Measurements from ENCODE around the gene TANC1.
A peak's percentile ranks its signal among the peaks of the same experiment; 100 is the strongest.

TANC1 gene

DNA sequence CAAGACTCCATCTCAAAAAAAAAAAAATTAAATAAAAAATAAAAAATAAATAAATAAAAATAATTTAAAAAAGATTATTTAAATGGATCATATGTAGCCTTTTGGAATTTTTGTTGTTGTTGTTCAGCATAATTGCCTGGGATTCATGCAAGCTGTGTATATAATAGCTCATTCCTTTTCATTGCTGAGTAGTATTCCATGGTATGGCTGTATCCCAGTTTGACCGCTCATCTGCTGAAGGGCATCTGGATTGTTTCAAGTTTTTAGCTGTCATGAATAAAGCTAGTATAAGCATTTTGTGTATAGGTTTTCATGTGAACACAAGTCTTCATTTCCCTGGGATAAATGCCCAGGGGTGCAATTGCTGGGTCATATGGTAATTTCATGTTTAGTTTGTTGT, 6.4 kb upstream of the TANC1 start:
- FAIRE-seq (no peak), DNase-seq (ENCODE audit: low spot score) (no peak)

DNA sequence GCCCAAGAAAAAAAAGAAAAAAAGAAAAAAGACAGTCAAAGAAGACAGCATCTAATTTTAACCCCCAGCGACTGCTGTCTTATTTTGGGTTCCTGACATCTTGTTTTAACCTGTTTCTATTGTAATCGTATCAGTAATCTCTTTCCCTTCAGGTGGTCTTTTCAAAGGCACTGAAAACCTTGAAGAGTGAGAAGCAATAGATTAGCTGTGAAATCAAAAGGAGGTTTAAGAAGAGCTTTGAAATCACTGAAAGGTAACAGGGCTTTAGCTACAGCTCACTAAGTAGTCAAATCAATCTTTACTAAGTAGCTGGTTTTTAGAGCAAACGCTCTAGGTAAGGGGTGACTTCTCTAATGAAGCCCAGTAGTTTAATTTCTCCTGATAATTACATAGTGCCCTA, 5.4 kb upstream of the TANC1 start:
- DNase-seq (ENCODE audit: low spot score) (no peak), FAIRE-seq (no peak)

DNA sequence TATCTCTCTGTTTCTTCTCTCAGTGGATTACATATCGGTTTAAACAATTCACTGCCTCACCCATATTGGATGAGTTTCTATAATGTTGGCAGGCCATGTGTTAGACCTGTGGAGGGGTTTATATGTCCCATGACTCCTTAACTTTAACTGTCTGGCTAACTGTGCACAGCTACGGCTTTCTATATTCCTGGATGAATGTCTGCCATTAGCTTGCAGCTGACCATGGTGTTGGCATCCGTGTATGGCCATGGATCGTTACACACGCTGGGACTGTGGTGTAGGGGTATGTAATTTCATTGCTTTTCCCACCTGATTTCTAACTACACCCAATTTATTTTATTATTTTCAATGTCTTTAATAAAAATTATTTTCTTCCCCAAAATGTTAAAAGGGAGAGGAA, 3.3 kb upstream of the TANC1 start:
- no peak for DNase-seq (ENCODE audit: low spot score)
- no peak for FAIRE-seq

DNA sequence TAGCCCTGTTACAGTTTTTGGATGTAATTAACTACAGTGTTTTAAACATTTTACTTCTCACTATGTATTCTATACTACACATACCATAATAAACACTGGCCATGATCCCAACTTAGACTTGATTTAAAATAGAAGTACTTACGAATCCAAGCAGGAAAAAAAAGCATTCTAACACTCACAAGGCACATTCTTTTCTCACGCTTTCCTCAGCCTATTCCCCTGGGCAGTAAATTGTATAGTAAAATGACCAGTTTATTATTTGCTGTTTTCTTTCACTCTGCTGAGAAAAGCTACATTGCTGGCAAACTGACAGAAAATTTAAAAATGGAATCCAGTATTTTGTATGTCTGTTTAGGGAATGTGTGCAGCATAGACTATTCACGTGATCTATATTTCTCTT, 2.8 kb upstream of the TANC1 start:
- no peak for DNase-seq (ENCODE audit: low spot score)
- no peak for FAIRE-seq

DNA sequence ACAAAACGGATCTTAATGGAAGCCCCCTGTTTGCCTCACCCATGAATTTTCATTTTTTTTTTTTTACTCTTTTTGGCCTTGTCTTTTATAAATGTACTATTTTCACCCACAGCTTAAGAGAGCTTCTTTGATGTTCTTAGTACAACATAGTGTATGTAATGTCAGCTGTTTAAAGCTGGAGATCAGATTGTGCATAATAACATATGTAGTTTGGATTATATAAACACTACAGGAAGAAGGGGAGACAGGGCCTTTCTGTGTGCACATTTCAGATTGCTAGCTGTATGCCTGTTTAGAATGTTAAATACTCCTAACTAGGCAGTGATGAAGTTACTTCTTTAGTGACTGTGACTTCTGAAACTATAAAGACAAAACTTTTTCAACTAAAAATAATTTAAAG, 2.1 kb upstream of the TANC1 start:
- FAIRE-seq (no peak), DNase-seq (ENCODE audit: low spot score) (no peak)

DNA sequence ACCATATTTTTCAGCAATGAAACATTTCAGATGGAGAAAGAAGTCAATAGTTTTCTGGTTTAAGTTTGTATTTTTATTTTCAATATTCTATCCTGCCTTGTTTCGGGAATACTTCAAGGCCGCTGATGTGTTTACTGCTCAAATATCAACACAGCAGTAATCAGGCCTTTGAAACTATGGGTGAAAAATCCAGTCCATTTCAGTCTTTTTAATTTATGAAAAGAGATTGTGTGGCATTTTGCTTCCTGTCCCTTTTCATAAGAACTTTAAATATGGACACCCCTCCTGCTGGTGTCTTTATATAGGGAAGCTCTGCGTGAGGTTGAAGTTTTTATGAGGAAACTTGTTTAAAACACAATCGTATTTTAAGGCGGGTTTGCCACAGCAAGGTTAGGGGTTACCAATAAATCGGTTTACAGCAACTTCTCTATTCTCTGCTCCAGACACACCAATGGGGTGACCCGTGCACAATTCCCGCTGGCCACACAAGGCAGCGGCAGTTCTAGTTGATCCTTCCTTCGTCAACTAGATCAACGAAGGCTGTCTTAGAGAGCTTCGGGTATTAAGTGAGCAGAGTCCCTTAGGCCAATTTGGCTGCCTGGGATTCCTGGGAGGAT, 1.2 kb upstream of the TANC1 start:
- FAIRE-seq (no peak), DNase-seq (ENCODE audit: low spot score) (no peak)

DNA sequence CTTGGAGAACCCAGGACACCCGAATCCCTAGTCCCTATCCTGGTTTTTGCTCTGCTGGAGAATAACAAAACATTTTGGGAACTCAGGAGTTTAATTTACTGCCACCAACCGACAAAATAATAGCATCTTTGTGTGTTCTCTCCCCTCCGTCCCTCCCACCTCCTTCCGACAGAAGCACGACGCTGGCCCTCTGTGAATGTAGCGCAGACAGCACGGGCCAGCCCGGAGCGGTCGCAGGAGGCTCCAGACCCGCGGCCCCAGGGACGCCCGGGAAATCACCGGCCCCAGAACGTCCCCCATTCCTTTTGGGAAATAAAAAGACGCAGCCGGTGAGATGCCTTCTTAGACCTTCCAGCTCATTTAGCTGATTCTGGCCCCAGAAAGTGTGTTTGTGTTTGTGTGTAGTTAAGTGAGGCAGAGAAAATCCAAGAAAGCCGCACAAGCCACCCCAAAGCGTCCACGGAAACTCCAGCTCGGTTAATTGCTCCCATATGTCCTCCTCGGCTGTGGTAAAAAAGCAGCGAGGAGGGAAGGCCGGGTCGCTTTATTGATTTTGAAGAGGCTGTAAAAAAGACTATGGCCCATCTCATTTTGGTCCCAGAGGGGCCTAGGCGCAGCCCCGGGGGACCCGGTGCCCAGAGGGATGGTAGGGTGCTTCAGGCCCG, 577 bp upstream of the TANC1 start:
- FAIRE-seq (no peak), DNase-seq (ENCODE audit: low spot score) (no peak)

DNA sequence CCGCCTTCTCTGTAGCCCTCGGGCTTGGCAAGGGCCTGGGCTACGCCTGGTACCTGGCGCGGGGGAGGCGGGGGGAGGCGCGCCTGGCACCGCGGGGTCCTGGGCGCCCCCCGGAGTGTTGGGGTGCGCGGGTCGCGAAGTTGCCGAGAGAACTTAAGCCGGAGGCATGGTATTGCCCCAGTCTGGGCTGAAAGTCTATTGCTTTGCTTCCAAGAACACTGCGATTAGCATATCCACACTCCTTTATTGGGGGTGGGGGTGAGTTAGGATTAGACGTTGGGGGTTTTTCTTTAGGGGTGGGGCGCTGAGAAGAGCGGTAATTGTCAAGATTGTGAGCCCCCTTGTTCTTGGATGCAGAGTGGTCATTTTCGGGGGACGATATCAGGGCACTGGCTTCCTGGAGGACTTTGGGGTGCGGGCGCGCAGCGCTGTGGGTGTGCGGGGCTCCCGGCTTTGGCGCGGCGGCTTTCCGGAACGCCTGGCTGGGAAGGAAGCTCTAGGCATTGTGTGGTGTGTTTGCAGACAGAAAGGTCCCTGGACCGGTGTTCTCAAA, 798 bp downstream of the TANC1 start:
- FAIRE-seq = no peak
- no peak for DNase-seq (ENCODE audit: low spot score)

DNA sequence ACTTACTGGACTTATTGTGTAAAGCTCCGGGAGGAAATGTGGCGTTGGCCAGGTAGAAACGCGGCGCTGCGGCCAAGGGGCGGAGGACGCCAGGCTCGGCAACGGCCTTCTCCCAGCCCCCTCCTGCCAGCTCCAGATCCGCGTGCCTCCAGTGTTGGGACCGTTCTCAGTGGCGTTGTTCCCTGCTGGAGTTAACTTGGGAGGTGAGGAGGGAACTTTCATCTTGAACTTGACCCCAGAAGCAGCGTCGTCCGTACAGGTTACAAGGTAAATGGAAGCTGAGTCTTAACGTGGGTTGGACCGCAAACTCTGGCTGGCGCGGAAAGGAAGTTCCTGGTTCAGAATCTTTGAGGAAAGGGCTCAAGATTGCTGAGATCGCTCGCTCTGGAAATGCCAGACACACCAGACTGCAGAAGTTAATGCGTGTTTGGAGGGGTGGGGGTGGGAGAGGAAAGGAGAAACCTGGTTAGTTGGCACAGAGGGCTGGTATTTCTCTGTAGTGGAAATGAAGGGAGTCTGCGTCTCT, 1.3 kb downstream of the TANC1 start:
- DNase-seq (ENCODE audit: low spot score) = no peak
- no peak for FAIRE-seq

DNA sequence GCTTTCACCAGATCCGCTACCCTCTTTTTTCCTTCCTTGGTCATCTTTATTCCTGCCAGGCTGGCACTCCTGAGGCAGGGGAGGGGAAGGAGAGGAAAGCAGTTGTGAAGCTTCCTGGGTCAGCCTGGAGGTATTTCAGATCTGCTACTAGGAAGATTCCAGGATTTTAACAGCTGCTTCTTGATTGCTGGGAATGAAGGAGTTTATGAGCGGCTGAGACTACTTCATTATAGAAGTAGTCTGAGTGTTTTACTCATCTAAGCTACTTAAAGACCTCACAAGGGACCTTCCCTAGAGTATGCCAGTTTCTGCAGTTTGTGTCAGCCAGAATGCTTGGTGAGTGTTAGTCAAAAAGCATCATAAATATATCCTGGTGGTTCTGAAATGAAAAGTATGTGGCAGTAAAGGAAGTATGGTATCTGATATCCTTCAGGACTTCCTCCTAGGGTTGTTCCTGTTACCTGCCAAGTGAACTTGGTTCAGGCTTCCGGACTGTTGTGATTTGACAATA, 1.9 kb downstream of the TANC1 start:
- no peak for DNase-seq (ENCODE audit: low spot score)
- no peak for FAIRE-seq

DNA sequence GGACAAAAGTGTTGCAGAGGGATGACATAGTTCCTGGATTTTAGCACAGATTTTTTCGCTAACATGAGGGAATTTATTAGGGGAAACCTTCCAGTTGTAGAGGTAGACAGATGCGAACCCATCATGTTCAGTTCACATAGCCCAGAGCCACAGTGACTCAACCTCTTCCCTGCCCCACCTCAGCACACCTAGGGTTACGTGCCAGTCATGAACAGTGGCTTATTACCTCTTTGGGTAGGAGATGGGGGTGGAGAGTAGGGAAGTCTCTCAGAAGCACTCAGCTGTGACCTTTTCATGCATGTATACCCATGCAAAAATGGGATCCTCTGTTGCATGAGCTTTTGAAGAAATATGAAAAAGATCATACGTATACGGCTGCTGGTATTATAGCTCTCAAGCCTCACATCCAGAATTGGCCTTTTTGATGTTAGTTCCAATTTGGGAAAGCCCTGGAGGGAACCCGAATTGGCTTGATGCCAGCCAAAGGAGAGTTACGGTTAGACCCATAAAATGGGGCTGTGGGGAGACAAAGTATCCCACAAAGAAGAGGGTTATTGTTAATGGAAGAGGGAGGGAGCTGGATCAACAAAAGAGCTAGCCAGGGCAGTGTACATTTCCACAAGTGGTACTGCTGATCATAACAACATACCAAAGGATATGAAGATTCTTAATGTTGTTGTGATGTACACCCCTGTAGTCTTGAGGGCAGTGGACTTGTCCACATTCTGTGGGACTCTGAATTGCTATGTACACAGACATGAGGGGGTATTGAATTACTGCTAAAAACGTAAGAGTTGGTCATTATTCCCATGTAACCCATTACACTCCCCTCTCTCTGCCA, 4.9 kb downstream of the TANC1 start:
- FAIRE-seq = no peak
- no peak for DNase-seq (ENCODE audit: low spot score)

DNA sequence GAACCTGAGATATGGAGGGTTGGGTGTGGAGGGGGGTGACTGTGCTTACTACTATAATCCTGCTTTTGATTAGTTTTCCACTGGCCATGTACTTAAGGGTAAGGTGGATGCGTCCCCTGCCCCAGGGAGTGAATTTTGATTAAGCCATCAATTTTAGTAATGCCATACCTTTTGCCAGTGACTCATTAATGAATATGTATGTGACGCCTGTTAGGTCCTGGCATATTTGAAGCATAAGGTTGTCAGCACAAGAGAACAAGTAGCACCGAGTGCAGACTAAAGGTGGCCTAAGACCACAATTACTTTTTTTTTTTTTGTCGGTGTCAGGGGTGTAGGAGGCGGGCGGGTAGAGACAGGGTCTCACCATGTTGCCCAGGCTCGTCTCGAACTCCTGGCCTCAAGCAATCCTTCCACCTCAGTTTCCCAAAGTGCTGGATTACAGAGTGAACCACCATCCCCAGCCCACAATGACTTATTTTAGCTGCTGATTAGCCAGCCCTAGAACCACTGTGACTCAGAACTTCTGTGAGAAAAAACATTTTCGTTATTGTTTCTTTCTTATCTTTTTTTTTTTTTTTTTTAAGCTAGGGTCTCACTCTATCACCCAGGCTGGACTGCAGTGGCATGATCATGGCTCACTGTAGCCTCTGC, 7.0 kb downstream of the TANC1 start:
- DNase-seq (ENCODE audit: low spot score) (no peak), FAIRE-seq (no peak)

DNA sequence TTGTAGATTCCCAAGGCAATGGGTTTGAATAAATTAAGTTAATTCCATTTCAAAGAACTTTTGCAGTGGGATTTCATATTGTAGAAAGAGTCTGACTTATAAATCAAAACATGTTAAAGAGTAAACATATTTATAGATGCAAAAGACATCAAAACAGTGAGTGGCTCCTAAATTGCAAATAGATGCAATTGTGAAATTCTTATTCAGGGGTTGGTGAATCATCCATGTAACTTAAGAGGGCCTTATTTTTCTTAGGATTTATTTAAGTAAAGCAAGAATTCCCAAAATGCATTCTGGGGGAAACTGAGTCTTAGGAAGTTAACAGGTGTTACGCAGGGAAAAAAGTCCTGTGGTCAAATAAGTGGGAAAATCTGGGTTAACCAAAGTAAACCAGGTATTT, 11.3 kb downstream of the TANC1 start:
- DNase-seq (ENCODE audit: low spot score) (no peak), FAIRE-seq (no peak)

DNA sequence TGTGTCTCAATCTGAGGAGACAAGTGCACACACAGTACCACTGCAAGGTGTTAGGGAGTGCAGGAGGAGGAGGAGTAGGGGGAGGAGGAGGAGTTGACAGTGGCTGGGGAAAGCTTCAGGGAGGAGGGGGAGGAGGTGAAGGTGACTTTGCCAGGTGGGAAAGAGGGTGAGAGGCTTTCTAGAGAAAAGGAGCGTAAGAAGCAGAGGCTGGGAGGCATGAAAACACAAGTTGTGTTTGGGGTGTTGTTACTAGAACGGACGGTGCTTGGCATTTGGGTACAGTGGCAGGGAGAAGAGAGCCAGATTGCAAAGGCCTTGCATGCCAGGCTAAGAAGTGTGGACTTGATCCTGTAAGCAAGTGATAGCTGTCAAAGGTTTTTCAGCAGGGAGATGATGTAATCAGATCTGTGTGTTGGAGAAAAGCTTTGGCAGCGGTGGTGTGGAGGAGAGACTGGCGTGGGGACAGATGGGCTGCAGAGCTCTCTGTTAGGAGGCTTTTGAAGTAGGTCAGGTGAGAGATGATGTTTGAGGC, 16.2 kb downstream of the TANC1 start:
- no peak for DNase-seq (ENCODE audit: low spot score)
- FAIRE-seq = no peak

DNA sequence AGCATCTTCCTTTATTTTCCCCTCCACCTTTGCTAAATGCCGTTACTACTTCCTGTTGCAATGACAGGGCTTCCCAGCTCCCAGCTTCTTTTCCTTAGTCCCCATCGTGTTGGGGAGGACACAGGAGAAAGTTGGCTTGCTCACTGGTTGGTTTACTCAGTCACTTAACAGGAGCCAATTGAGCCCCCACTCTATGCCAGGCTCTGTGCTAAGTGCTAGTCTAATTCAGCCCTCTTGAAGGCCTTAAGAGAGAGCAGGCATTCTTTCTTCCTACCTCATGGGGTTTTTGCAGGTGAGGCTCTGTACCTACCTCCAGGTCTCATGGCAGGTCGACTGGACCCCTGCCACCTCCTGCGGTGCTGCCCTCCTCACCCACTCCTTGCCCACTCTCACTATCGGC, 20.1 kb downstream of the TANC1 start:
- FAIRE-seq (no peak), DNase-seq (ENCODE audit: low spot score) (no peak)

DNA sequence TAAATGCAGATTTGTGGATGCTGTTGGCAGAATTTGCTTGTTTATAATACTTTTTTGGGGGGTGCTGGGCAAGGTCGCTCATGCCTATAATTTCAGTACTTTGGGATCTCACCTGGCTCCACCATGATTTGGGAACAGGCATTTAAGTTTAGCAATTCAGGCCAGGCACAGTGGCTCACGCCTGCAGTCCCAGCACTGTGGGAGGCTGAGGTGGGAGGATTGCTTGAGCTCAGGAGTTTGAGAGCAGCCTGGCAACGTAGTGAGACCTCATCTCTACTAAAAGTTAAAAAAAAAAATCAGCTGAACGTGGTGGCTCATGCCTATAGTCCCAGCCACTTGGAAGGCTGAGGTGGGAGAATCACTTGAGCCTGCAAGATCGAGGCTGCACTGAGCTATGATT, 20.7 kb downstream of the TANC1 start:
- FAIRE-seq (no peak), DNase-seq (ENCODE audit: low spot score) (no peak)

DNA sequence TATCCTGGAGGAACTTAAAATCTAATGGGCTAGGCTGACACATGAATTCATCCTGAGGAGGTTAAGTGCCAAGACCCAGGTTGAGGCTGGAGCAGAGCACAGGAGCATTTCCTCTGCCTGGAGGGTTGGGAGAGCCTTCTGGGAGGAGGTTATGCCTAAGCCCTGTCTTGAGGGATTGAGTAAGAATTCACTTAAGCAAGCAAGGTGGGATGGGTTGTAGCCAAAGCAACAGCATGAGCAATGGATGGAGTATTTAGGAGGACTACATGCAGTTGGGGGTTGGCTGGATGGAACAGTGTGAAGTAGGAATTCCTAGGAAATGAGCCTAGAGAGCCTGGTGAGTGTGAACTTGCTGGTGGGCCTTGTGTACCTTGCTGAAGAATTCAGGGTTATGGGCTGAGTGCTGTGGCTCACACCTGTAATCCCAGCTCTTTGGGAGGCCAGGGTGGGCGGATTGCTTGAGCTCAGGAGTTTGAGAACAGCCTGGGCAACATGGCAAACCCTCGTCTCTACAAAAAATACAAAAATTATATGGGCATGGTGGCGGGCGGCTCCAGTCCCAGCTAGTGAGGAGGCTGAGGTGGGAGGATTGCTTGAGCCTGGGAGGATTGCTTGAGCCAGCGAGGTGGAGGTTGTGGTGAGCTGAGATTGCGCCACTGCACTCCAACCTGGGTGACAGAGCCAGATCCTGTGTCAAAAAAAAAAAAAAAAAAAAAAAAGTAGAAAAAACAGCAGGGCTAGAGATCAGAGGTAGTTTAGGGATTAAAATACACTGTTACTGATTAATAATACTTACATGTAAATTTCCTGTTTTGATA, 22.2 kb downstream of the TANC1 start:
- DNase-seq (ENCODE audit: low spot score) (peak; percentile 89), FAIRE-seq (peak; percentile 78)

DNA sequence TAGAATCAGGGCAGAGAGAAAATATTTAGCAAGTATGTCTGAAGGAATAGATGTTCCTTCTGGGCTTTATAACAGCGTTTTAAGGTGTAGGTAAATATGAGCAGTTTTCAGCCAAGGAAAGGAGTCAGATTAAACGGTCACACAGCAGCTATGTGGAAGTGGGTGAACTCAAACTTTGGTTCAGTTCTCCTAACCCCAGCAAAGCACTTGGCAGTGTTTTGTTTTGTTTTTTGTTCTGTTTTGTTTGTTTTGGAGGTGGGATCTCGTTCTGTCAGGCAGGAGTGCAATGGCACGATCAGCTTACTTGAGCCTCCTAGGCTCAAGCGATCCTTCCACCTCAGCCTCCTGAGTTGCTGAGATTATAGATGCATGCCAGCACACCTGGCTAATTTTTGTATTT, 24.6 kb downstream of the TANC1 start:
- FAIRE-seq = no peak
- DNase-seq (ENCODE audit: low spot score) = no peak

DNA sequence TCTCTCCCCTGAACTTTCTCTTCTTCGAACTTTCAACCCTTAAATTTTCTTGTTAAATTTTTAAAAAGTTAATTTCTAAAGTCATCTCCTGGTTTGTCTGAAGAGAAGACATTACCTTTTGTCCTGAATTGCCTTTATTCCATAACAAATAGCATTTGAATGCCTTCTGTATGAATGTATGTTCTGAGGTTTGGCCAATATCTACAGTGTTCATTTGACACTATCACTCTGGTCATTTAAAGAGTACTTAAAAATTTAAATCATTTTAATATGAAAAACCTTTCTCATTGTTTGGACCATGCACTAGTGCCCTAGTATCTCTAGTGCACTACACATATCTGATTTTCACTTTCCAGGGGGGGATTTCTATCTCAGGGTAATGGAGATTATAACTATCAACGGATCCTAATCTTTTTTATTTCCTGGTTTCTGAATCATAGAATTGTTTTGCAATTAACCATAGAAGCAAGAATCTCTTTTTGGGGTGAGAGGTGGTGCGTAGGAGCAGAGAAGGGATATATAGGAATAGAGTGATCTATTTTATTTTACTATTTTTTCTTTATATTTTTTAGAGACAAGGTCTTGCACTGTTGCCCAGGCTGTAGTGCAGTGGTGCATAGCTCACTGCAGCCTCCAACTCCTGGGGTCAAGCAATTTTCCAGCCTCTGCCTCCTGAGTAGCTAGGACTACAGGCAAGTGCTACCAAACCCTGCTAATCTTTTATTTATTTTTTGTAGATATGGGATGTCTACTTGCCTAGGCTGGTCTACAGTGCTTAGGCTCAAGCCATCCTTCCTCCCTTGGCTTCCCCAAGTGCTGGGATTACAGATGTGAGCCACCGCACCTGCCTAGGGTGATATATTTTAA, 25.5 kb downstream of the TANC1 start:
- DNase-seq (ENCODE audit: low spot score) = no peak
- FAIRE-seq = no peak
